ENCODE data around the gene MELTF. TPM values are rescaled to one million over a fixed set of nuclear protein-coding genes. Genes with fewer than 3 reads are reported as not detected.

Gene MELTF
- total and polyA plus RNA-seq, 2 of the 13 experiments (the other 11 are each of a cell fraction or from before 2014, with no cell fraction given): 3.2 to 7.5 TPM

GRCh38 chr3:196981657-196982056 lies 48.0 kb downstream of the MELTF start (continued):
- TF ChIP-seq ZNF646 (CRISPR knock-in tag; IDR thresholded peaks at IDR 0.05) (no peak), PHB2 (IDR thresholded peaks at IDR 0.05; ENCODE audit: partially characterized antibody) (no peak), SP1 (IDR thresholded peaks at IDR 0.05) (no peak), SP1 (CRISPR knock-in tag; IDR thresholded peaks at IDR 0.05) (no peak), CSRNP2 (CRISPR knock-in tag; conservative IDR thresholded peaks at IDR 0.05; ENCODE audit: low read depth) (no peak), KDM6A (CRISPR knock-in tag; IDR thresholded peaks at IDR 0.05; ENCODE audit: low read depth) (peak; percentile 93), TFDP2 (CRISPR knock-in tag; IDR thresholded peaks at IDR 0.05) (no peak), MLLT10 (CRISPR knock-in tag; IDR thresholded peaks at IDR 0.05) (no peak), ZNF260 (CRISPR knock-in tag; IDR thresholded peaks at IDR 0.05; ENCODE audit: borderline replicate concordance, low read depth) (no peak), ZNF124 (CRISPR knock-in tag; IDR thresholded peaks at IDR 0.05) (no peak), ZFP37 (CRISPR knock-in tag; IDR thresholded peaks at IDR 0.05; ENCODE audit: borderline replicate concordance) (no peak), ZSCAN9 (CRISPR knock-in tag; IDR thresholded peaks at IDR 0.05; ENCODE audit: borderline replicate concordance) (no peak), SETDB1 (CRISPR knock-in tag; IDR thresholded peaks at IDR 0.05; ENCODE audit: borderline replicate concordance) (no peak), ZNF580 (CRISPR knock-in tag; IDR thresholded peaks at IDR 0.05; ENCODE audit: borderline replicate concordance, low read depth) (no peak), ZMYM4 (CRISPR knock-in tag; IDR thresholded peaks at IDR 0.05) (peak; percentile 88), HBP1 (CRISPR knock-in tag; IDR thresholded peaks at IDR 0.05; ENCODE audit: low read depth) (0 out of 2 replicates have a peak, but pooled peaks have one; percentile 36), SNAPC5 (CRISPR knock-in tag; IDR thresholded peaks at IDR 0.05; ENCODE audit: borderline replicate concordance) (no peak), ZNF691 (CRISPR knock-in tag; IDR thresholded peaks at IDR 0.05; ENCODE audit: borderline replicate concordance, low read depth) (no peak), GABPA (IDR thresholded peaks at IDR 0.05; ENCODE audit: low read depth, low read length) (no peak), GABPA (CRISPR knock-in tag; IDR thresholded peaks at IDR 0.05; ENCODE audit: low read depth) (no peak)

Data from HepG2 (cell line).